ENCODE data around the gene SLC7A1. TPM values are rescaled to one million over a fixed set of nuclear protein-coding genes. Genes with fewer than 3 reads are reported as not detected.
A peak's percentile ranks its signal among the peaks of the same experiment; 100 is the strongest.
"Not testable (repeated sequence)": the region's sequence is repeated elsewhere in the genome, so short reads cannot be mapped to it uniquely, and the experiment has no call there.

Gene SLC7A1
- 10 to 100 TPM in 1 of 2 donors, 1 to 10 TPM in 1; 6.6 to 53.8 TPM for total RNA-seq
- polyA plus RNA-seq: 10 to 100 TPM in 1 of 2 donors, 1 to 10 TPM in 1; 7.7 to 13.3 TPM
- long read RNA-seq, donor 1, full-length matches to known transcripts: 6 of 6 reads
- long read RNA-seq, donor 1, partial matches to known transcripts: 0 of 6 reads
- long read RNA-seq, donor 1, other reads (novel, unspliced or antisense): 0 of 6 reads
- long read RNA-seq, donor 2, full-length matches to known transcripts: 1 of 1 reads
- long read RNA-seq, donor 2, partial matches to known transcripts: 0 of 1 reads
- long read RNA-seq, donor 2, other reads (novel, unspliced or antisense): 0 of 1 reads
- long read RNA-seq, donor 3, full-length matches to known transcripts: 1 of 1 reads
- long read RNA-seq, donor 3, partial matches to known transcripts: 0 of 1 reads
- long read RNA-seq, donor 3, other reads (novel, unspliced or antisense): 0 of 1 reads
- long read RNA-seq, donor 4: 0 reads
- long read RNA-seq, donor 5, full-length matches to known transcripts: 4 of 4 reads
- long read RNA-seq, donor 5, partial matches to known transcripts: 0 of 4 reads
- long read RNA-seq, donor 5, other reads (novel, unspliced or antisense): 0 of 4 reads

DNA sequence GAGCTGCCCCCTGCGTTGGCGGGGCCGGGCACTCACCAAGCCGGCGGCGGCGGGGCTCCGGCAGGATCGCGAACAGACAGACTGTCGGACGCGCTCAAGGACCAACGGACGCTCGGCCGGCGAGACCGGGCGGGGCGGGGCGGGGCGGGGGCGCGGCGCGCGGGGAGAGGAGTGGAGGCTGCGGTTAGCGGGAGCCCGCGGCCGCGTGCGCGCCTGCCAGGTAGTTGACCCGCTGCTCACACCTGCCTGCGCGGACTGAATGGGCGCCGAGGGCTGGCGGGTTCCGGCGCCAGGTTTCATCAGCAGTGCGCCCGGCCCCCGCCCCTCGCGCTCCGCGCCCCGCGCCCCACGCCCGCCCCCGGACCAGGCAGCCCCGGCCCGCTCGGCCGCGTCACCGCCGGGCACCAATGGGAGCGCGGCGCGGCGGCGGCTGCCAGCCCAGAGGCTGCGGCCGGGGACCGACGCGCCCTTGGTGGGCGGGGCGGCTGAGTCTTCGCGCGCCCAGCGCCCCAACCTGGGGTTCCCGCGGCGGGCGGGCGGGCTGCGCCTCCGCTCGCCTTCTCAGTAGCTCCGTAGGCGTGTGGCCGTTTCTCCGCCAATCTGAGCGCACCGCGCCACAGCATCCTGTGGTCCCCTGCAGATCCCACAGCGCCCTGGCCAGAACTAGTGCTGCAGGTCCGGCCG, at the start of gene SLC7A1:
SLC7A1 (minus strand) TSS at position 309 of the 684 bp plus-strand sequence. CDS start 59,500 bp downstream, outside the sequence.
- Histone ChIP-seq H3K9me3 (ENCODE audit: control insufficient read depth in 4 of 4, insufficient read depth in 3 of 4, low read length in 3 of 4) (peaks cover 0 to 2% (median 0%) of the 10 kb centered on the region in 4 donors), H3K36me3 (ENCODE audit: control insufficient read depth in 4 of 4, insufficient read depth in 4 of 4, low read length in 4 of 4) (no peaks in the 10 kb centered on the region), H3K27me3 (ENCODE audit: control insufficient read depth in 3 of 3, insufficient read depth in 3 of 3, low read length in 2 of 3) (peaks cover 0 to 9% (median 5%) of the 10 kb centered on the region in 3 donors), H3K4me3 (peak within 1 kb of the TSS; percentile 81), H3K9ac (ENCODE audit: insufficient read depth in 1 of 2, low read length in 2 of 2) (peak within 1 kb of the TSS in 1 of 2 donors; percentile 67), H3K4me1 (ENCODE audit: control insufficient read depth in 5 of 5, insufficient read depth in 5 of 5, low read length in 5 of 5) (peaks cover 0 to 8% (median 4%) of the 10 kb centered on the region in 5 donors), H3K27ac (ENCODE audit: low read depth in 1 of 2, low read length in 1 of 2) (peak within 1 kb of the TSS; percentile 85 to 99)
- TF ChIP-seq, protein P1, sequence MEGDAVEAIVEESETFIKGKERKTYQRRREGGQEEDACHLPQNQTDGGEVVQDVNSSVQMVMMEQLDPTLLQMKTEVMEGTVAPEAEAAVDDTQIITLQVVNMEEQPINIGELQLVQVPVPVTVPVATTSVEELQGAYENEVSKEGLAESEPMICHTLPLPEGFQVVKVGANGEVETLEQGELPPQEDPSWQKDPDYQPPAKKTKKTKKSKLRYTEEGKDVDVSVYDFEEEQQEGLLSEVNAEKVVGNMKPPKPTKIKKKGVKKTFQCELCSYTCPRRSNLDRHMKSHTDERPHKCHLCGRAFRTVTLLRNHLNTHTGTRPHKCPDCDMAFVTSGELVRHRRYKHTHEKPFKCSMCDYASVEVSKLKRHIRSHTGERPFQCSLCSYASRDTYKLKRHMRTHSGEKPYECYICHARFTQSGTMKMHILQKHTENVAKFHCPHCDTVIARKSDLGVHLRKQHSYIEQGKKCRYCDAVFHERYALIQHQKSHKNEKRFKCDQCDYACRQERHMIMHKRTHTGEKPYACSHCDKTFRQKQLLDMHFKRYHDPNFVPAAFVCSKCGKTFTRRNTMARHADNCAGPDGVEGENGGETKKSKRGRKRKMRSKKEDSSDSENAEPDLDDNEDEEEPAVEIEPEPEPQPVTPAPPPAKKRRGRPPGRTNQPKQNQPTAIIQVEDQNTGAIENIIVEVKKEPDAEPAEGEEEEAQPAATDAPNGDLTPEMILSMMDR (IDR thresholded peaks at IDR 0.05; ENCODE audit: control extremely low read depth, extremely low read depth): no peak
- 1% methylated on average over 52 to 98 of the region's 98 CpGs for WGBS, 2 donors
- DNase-seq: peak; percentile 74 to 87 (median 80)
- peak; percentile 92 for ATAC-seq (ENCODE audit: insufficient read depth, low FRiP score)

- peaks cover 0 to 2% (median 0%) of the 10 kb centered on the region in 3 donors for H3K27me3 ChIP-seq (ENCODE audit: control insufficient read depth in 3 of 3, insufficient read depth in 3 of 3, low read length in 2 of 3)
- ATAC-seq (ENCODE audit: insufficient read depth, low FRiP score): no peak
- TF ChIP-seq, protein P1 (IDR thresholded peaks at IDR 0.05; ENCODE audit: control extremely low read depth, extremely low read depth): no peak
Observed at GRCh38 chr13:29640665-29641064, 45.2 kb upstream of the SLC7A1 start.

GRCh38 chr13:29636831-29637230, 41.3 kb upstream of the SLC7A1 start:
- not testable (repeated sequence) for H3K27me3 ChIP-seq (ENCODE audit: control insufficient read depth in 3 of 3, insufficient read depth in 3 of 3, low read length in 2 of 3); H3K9me3 ChIP-seq (ENCODE audit: control insufficient read depth in 4 of 4, insufficient read depth in 3 of 4, low read length in 3 of 4); H3K36me3 ChIP-seq (ENCODE audit: control insufficient read depth in 4 of 4, insufficient read depth in 4 of 4, low read length in 4 of 4); ATAC-seq (ENCODE audit: insufficient read depth, low FRiP score); H3K9ac ChIP-seq (ENCODE audit: insufficient read depth in 1 of 2, low read length in 2 of 2); H3K4me1 ChIP-seq (ENCODE audit: control insufficient read depth in 5 of 5, insufficient read depth in 5 of 5, low read length in 5 of 5); H3K27ac ChIP-seq (ENCODE audit: low read depth in 1 of 2, low read length in 1 of 2); DNase-seq; H3K4me3 ChIP-seq
- WGBS, 2 donors: 90 to 98% methylated on average over 4 of the region's 4 CpGs

More at GRCh38 chr13:29640665-29641064, 45.2 kb upstream of the SLC7A1 start:
- H3K9me3 ChIP-seq (ENCODE audit: control insufficient read depth in 4 of 4, insufficient read depth in 3 of 4, low read length in 3 of 4): no peaks in the 10 kb centered on the region
- H3K9ac ChIP-seq (ENCODE audit: insufficient read depth in 1 of 2, low read length in 2 of 2): no peak overlapping the region
- 54 to 65% methylated on average over 4 of the region's 4 CpGs for WGBS, 2 donors
- no peak for DNase-seq
- H3K4me3 ChIP-seq: no peak overlapping the region
- no peak overlapping the region for H3K27ac ChIP-seq (ENCODE audit: low read depth in 1 of 2, low read length in 1 of 2)
- H3K36me3 ChIP-seq (ENCODE audit: control insufficient read depth in 4 of 4, insufficient read depth in 4 of 4, low read length in 4 of 4): no peaks in the 10 kb centered on the region
- no peaks in the 10 kb centered on the region for H3K4me1 ChIP-seq (ENCODE audit: control insufficient read depth in 5 of 5, insufficient read depth in 5 of 5, low read length in 5 of 5)

GRCh38 chr13:29624997-29625396, 29.5 kb upstream of the SLC7A1 start:
- Histone ChIP-seq H3K27me3 (ENCODE audit: control insufficient read depth in 3 of 3, insufficient read depth in 3 of 3, low read length in 2 of 3) (no peaks in the 10 kb centered on the region), H3K9me3 (ENCODE audit: control insufficient read depth in 4 of 4, insufficient read depth in 3 of 4, low read length in 3 of 4) (no peaks in the 10 kb centered on the region), H3K4me3 (no peak overlapping the region), H3K9ac (ENCODE audit: insufficient read depth in 1 of 2, low read length in 2 of 2) (no peak overlapping the region), H3K4me1 (ENCODE audit: control insufficient read depth in 5 of 5, insufficient read depth in 5 of 5, low read length in 5 of 5) (no peaks in the 10 kb centered on the region), H3K36me3 (ENCODE audit: control insufficient read depth in 4 of 4, insufficient read depth in 4 of 4, low read length in 4 of 4) (no peaks in the 10 kb centered on the region), H3K27ac (ENCODE audit: low read depth in 1 of 2, low read length in 1 of 2) (no peak overlapping the region)
- ATAC-seq (ENCODE audit: insufficient read depth, low FRiP score) (no peak), DNase-seq (no peak)
- TF ChIP-seq, protein P1 (IDR thresholded peaks at IDR 0.05; ENCODE audit: control extremely low read depth, extremely low read depth): no peak
- 89% methylated on average over 5 of the region's 5 CpGs for WGBS, 2 donors

All from lung (tissue), 16 donors.